Heart left ventricle (tissue), 16 donors: Measurements from ENCODE around the gene IPP. TPM values are rescaled to one million over a fixed set of nuclear protein-coding genes. Genes with fewer than 3 reads are reported as not detected.
"Not testable (repeated sequence)": the region's sequence is repeated elsewhere in the genome, so short reads cannot be mapped to it uniquely, and the experiment has no call there.

Experiments
- ATAC-seq, 4 donors: fragments of 200-7000 bp; cut with Tn5 transposase; one replicate each; pipeline ENCODE4 v1.9.1; 2020 to 2022; ENCODE audit warnings: moderate library complexity in 4 of 4, mild to moderate bottlenecking in 3 of 4, moderate number of reproducible peaks in 1 of 4
- DNase-seq, 5 donors: peaks; one replicate each; pipeline ENCODE4 v3.0.0-alpha.2; 2020
- H3K27ac ChIP-seq, 12 donors: fragments of 200-600 bp; sonication (generic) in 4 of 12; one replicate each; pipeline versions ENCODE4 v1.5.0 to v1.8.0; 2016 to 2022; ENCODE audit warnings: mild to moderate bottlenecking in 2 of 12
- H3K27me3 ChIP-seq, 9 donors: fragments of 200-600 bp; sonication (generic) in 2 of 9; one replicate each; pipeline versions ENCODE4 v1.5.1 to v1.8.0; 2016 to 2022; ENCODE audit warnings: mild to moderate bottlenecking in 3 of 9
- H3K36me3 ChIP-seq, 9 donors: fragments of 200-600 bp; sonication (generic) in 2 of 9; one replicate each; pipeline versions ENCODE4 v1.5.0 to v1.8.0; 2018 to 2022; ENCODE audit warnings: mild to moderate bottlenecking in 2 of 9
- H3K4me1 ChIP-seq, 12 donors: fragments of 200-600 bp; sonication (generic) in 4 of 12; one replicate each; pipeline versions ENCODE4 v1.5.0 to v1.8.0; 2016 to 2022; ENCODE audit warnings: mild to moderate bottlenecking in 3 of 12
- H3K4me3 ChIP-seq, 12 donors: fragments of 200-600 bp; sonication (generic) in 4 of 12; one replicate each; pipeline versions ENCODE4 v1.5.0 to v1.8.0; 2017 to 2022; ENCODE audit warnings: mild to moderate bottlenecking in 9 of 12, moderate library complexity in 4 of 12
- H3K9me3 ChIP-seq, 12 donors: fragments of 200-600 bp; sonication (generic) in 4 of 12; one replicate each; pipeline versions ENCODE4 v1.5.0 to v1.8.0; 2016 to 2022; ENCODE audit warnings: mild to moderate bottlenecking in 1 of 12
- CTCF ChIP-seq, 12 donors: fragments of 200-600 bp; sonication (generic) in 4 of 12; IDR thresholded peaks; one replicate each; pipeline versions ENCODE4 v1.5.0 to v1.8.0; 2018 to 2022; ENCODE audit warnings: antibody characterized with exemption in 12 of 12, mild to moderate bottlenecking in 5 of 12
- POLR2A ChIP-seq, 2 donors: fragments of 450-650 bp; IDR thresholded peaks; one replicate each; pipeline ENCODE4 v1.6.1; 2017; ENCODE audit warnings: antibody characterized with exemption in 2 of 2, mild to moderate bottlenecking in 2 of 2, moderate library complexity in 2 of 2
- WGBS, 4 donors: extraction: QIAGEN DNeasy Blood & Tissue Kit in 2 of 4; methylation state at CpG; one replicate each; pipeline versions ENCODE4 v1.1.5 to v1.1.7; 2013 to 2018; 5-methylcytosine and 5-hydroxymethylcytosine counted together
- intact Hi-C, 10 donors: fragments of 100-400 bp; cut with DNase I; formaldehyde crosslinking; loops; one replicate each; pipeline versions ENCODE4 v1.11.1 to v1.14.2; 2022
- polyA plus RNA-seq, 2 donors: library from polyadenylated mRNA; stranded (reverse); fragments of 200-250 nt; gene quantifications; one replicate each; pipeline ENCODE4 v1.2.3, GENCODE V29; 2013
- total RNA-seq, 9 donors: library from RNA; depleted of rRNA in 2 of 9; stranded (reverse); fragments of >200 nt in 2 of 9; fragmentation: NEBNext Ultra II Directional in 3 of 9; extraction: Animal tissue kit (Norgen Biotek cat#: 25700) in 3 of 9; gene quantifications; one replicate each; pipeline versions ENCODE4 v1.1.0 to v1.2.4, GENCODE V29; 2016 to 2023
- donor health status: ischemic (EF 13 %, LVEDD 7.1; RV severe dilation, severe dysfunction).
- donor health status: healthy with polysubstance abuse.
- donor health status: DM: no; HTN: yes; CAD: no.
- donor health status: DM: no; HTN: no; CAD: no.
- donor health status: ischemic (EF 25% LVEDD 6.9; RV normal size, moderate dysfunction).
- donor health status: ischemic (EF 25% LVEDD 5.7; RV mildly dilated, moderate dysfunction).
- donor health status: healthy.
- donor health status: DM: yes; HTN: yes; CAD: no.
- donor health status: ischemic (EF 35%, LVEDD 5.7; RV mildly dilated, moderate dysfunction).
- donor health status: nonischemic (EF 11% LVEDD 7.7; RV severe dilation, severe dysfunction).
- donor health status: DM: yes; HTN: yes; CAD: no.
- donor health status: PGD.
- donor health status: ischemic (EF 29% LVEDD 5.4; RV normal size, mild dysfunction).
- donor health status: nonischemic (EF 23%, LVEDD 6.1; RV moderate dilation, normal function).

The IPP gene
- total and polyA plus RNA-seq, 11 donors: 3.6 to 24.7 (median 9.9) TPM

- ATAC-seq (no peak), DNase-seq (no peak)
- intact Hi-C loops: no loop called here
- Histone ChIP-seq H3K27me3 (no peaks in the 10 kb centered on the region), H3K4me3 (peak overlapping the region in 2 of 12 donors; percentile 10 to 13), H3K9me3 (no peaks in the 10 kb centered on the region), H3K27ac (peak overlapping the region in 11 of 12 donors; percentile 36 to 73 (median 67)), H3K4me1 (peaks cover 6 to 100% (median 95%) of the 10 kb centered on the region in 12 donors), H3K36me3 (peaks cover 0 to 5% (median 0%) of the 10 kb centered on the region in 9 donors)
- no peak for TF ChIP-seq CTCF (IDR thresholded peaks at IDR 0.05)
- no peak for TF ChIP-seq POLR2A (IDR thresholded peaks at IDR 0.05)
These were observed 72.0 kb downstream of the IPP start for GRCh38 chr1:45678489-45678888.

- Histone ChIP-seq H3K36me3 (peaks cover 0 to 5% (median 0%) of the 10 kb centered on the region in 9 donors), H3K27ac (peak overlapping the region in 9 of 12 donors; percentile 33 to 73 (median 65)), H3K9me3 (no peaks in the 10 kb centered on the region), H3K4me1 (peaks cover 6 to 100% (median 95%) of the 10 kb centered on the region in 12 donors), H3K27me3 (no peaks in the 10 kb centered on the region), H3K4me3 (no peak overlapping the region)
- intact Hi-C loops: no loop called here
- ATAC-seq (no peak), DNase-seq (no peak)
- no peak for TF ChIP-seq POLR2A (IDR thresholded peaks at IDR 0.05)
- TF ChIP-seq CTCF (IDR thresholded peaks at IDR 0.05): no peak
- 57 to 65% (median 60%) methylated on average over 3 of the region's 3 CpGs for WGBS, 4 donors
These were observed 72.7 kb downstream of the IPP start for GRCh38 chr1:45677751-45678245.

- Histone ChIP-seq H3K36me3 (peaks cover 0 to 10% (median 0%) of the 10 kb centered on the region in 9 donors), H3K4me1 (peaks cover 6 to 98% (median 91%) of the 10 kb centered on the region in 12 donors), H3K27ac (peak overlapping the region in 1 of 12 donors; percentile 7)
- ATAC-seq, intact Hi-C loops, H3K27me3 ChIP-seq, H3K4me3 ChIP-seq, DNase-seq, H3K9me3 ChIP-seq: not testable (repeated sequence)
- WGBS, 4 donors: 86 to 94% (median 89%) methylated on average over 7 of the region's 7 CpGs
These were observed 73.9 kb downstream of the IPP start for GRCh38 chr1:45676553-45676952.

- Histone ChIP-seq H3K36me3 (peaks cover 0 to 13% (median 0%) of the 10 kb centered on the region in 9 donors), H3K4me1 (peaks cover 6 to 97% (median 83%) of the 10 kb centered on the region in 12 donors), H3K9me3 (no peaks in the 10 kb centered on the region), H3K27ac (peak overlapping the region in 7 of 12 donors; percentile 21 to 56 (median 33)), H3K27me3 (no peaks in the 10 kb centered on the region), H3K4me3 (no peak overlapping the region)
- ATAC-seq (peak; percentile 67 to 91 (median 71)), DNase-seq (no peak)
- TF ChIP-seq CTCF (IDR thresholded peaks at IDR 0.05): no peak
- no peak for TF ChIP-seq POLR2A (IDR thresholded peaks at IDR 0.05)
- intact Hi-C loops: no loop called here
- WGBS, 4 donors: 47 to 54% (median 53%) methylated on average over 5 of the region's 5 CpGs
These were observed 76.0 kb downstream of the IPP start for GRCh38 chr1:45674478-45674877.

- WGBS, 4 donors: 47 to 67% (median 61%) methylated on average over 4 of the region's 4 CpGs
These were observed 76.5 kb downstream of the IPP start for GRCh38 chr1:45673956-45674355.

More at GRCh38 chr1:45673956-45674355, 76.5 kb downstream of the IPP start:
- no peak for TF ChIP-seq CTCF (IDR thresholded peaks at IDR 0.05)
- TF ChIP-seq POLR2A (IDR thresholded peaks at IDR 0.05): no peak
- Histone ChIP-seq H3K4me3 (no peak overlapping the region), H3K27ac (peak overlapping the region in 5 of 12 donors; percentile 26 to 56 (median 33)), H3K9me3 (no peaks in the 10 kb centered on the region), H3K27me3 (no peaks in the 10 kb centered on the region), H3K36me3 (peaks cover 0 to 13% (median 0%) of the 10 kb centered on the region in 9 donors), H3K4me1 (peaks cover 6 to 96% (median 83%) of the 10 kb centered on the region in 12 donors)
- DNase-seq (no peak), ATAC-seq (no peak)
- intact Hi-C loops: no loop called here
